Measurements from ENCODE around the gene IGIP. TPM values are rescaled to one million over a fixed set of nuclear protein-coding genes. Genes with fewer than 3 reads are reported as not detected.

IGIP gene
- total and polyA plus RNA-seq, 2 of the 8 experiments (the other 6 are each of a cell fraction or from before 2014, with no cell fraction given) = 0.32 to 0.69 TPM

GRCh38 chr5:140168371-140168770, 42.6 kb downstream of the IGIP start:
- no peaks in the 10 kb centered on the region for H3K9me3 ChIP-seq (ENCODE audit: insufficient read depth in 2 of 2, low read depth in 1 of 2, low read length in 1 of 2)
- POLR2A ChIA-PET (ENCODE audit: partially characterized antibody) = no interaction called here
- FAIRE-seq (no peak), DNase-seq (ENCODE audit: low read depth in 1 of 2, low spot score in 2 of 2) (no peak)
- no peak overlapping the region for H3K14ac ChIP-seq (ENCODE audit: insufficient read length)
- H3K23ac ChIP-seq (ENCODE audit: insufficient read length) = no peak overlapping the region
- no peak overlapping the region for H2BK15ac ChIP-seq (ENCODE audit: low read length)
- H3K4me1 ChIP-seq (replicated peaks in 1 of 4; ENCODE audit: control insufficient read depth in 3 of 4, insufficient read depth in 4 of 4, low read length in 3 of 4) = no peaks in the 10 kb centered on the region
- CTCF ChIA-PET (ENCODE audit: partially characterized antibody) = interaction anchor here (0.6 to 2.8 kb wide), 7 partner anchors 9 to 186 kb away, joined by 3 to 19 read pairs (median 3); no protein-coding TSS in a partner anchor
- H2BK20ac ChIP-seq (ENCODE audit: low read length) = no peak overlapping the region
- no peaks in the 10 kb centered on the region; the same call in 1 of the 2 replicates for H3K23me2 ChIP-seq (ENCODE audit: low read depth, low read length)
- no peak overlapping the region for H2BK5ac ChIP-seq (ENCODE audit: low read depth, low read length)
- H3K27me3 ChIP-seq (replicated peaks in 1 of 4; ENCODE audit: control insufficient read depth in 3 of 4, extremely low read depth in 1 of 4, insufficient read depth in 3 of 4, low read length in 3 of 4) = no peaks in the 10 kb centered on the region
- H3K56ac ChIP-seq (replicated peaks; ENCODE audit: insufficient read length, low read depth, low read length) = no peak overlapping the region
- no peak overlapping the region for H4K8ac ChIP-seq (ENCODE audit: extremely low read depth, insufficient read depth, low read length)
- 91% methylated on average over 2 of the region's 2 CpGs; no CpG with 5 or more reads in 1 of the 2 experiments for WGBS, 2 experiments (ENCODE audit: extremely low coverage in 1 of 2, insufficient coverage in 1 of 2, insufficient read length in 1 of 2, insufficient replicate concordance in 2 of 2, low coverage in 1 of 2, low lambda C conversion rate in 2 of 2, missing lambda C conversion rate in 1 of 2)
- no peak overlapping the region for H4K5ac ChIP-seq (ENCODE audit: insufficient read length, low read depth, low read length)
- H3K79me2 ChIP-seq (ENCODE audit: control insufficient read depth in 1 of 2, insufficient read depth in 2 of 2, low read length in 2 of 2) = no peaks in the 10 kb centered on the region
- H3K4ac ChIP-seq (replicated peaks; ENCODE audit: insufficient read length, low read depth, low read length) = no peak overlapping the region
- H2AFZ ChIP-seq (ENCODE audit: low read length) = no peak overlapping the region
- no peak overlapping the region for H3K4me2 ChIP-seq (ENCODE audit: insufficient read depth in 1 of 2, low read depth in 2 of 2, low read length in 2 of 2)
- H2BK120ac ChIP-seq (replicated peaks; ENCODE audit: low read depth, low read length) = no peak overlapping the region
- no peak overlapping the region for H3K4me3 ChIP-seq (ENCODE audit: extremely low read depth in 1 of 4, insufficient read depth in 2 of 4, low read depth in 3 of 4, low read length in 4 of 4)
- H3K27ac ChIP-seq (ENCODE audit: low read depth, low read length) = no peak overlapping the region
- H2BK12ac ChIP-seq (ENCODE audit: low read depth, low read length) = no peak overlapping the region
- TF ChIP-seq GTF2F1 (IDR thresholded peaks at IDR 0.05; ENCODE audit: borderline replicate concordance, low read depth, low read length) = no peak
- TF ChIP-seq EP300 (IDR thresholded peaks at IDR 0.05; ENCODE audit: borderline replicate concordance in 1 of 2, low read depth in 2 of 2, low read length in 2 of 2) = no peak
- TF ChIP-seq, protein P1, sequence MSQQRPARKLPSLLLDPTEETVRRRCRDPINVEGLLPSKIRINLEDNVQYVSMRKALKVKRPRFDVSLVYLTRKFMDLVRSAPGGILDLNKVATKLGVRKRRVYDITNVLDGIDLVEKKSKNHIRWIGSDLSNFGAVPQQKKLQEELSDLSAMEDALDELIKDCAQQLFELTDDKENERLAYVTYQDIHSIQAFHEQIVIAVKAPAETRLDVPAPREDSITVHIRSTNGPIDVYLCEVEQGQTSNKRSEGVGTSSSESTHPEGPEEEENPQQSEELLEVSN (IDR thresholded peaks at IDR 0.05) = no peak
- TF ChIP-seq ATF3 (IDR thresholded peaks at IDR 0.05; ENCODE audit: insufficient read depth, low read depth, low read length) = no peak
- no peak for TF ChIP-seq EGR1 (IDR thresholded peaks at IDR 0.05; ENCODE audit: borderline replicate concordance, low read depth, low read length)
- TF ChIP-seq RAD21 (IDR thresholded peaks at IDR 0.05 in 1 of 2, conservative IDR thresholded peaks at IDR 0.05 in 1 of 2; ENCODE audit: low read depth in 2 of 2, low read length in 2 of 2) = no peak
- TF ChIP-seq, protein P2, sequence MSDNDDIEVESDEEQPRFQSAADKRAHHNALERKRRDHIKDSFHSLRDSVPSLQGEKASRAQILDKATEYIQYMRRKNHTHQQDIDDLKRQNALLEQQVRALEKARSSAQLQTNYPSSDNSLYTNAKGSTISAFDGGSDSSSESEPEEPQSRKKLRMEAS (IDR thresholded peaks at IDR 0.05) = no peak
- H3K18ac ChIP-seq (ENCODE audit: extremely low read depth, low read length) = no peak overlapping the region
- H4K91ac ChIP-seq (replicated peaks; ENCODE audit: insufficient read length, low read length) = no peak overlapping the region
- H4K20me1 ChIP-seq (replicated peaks in 1 of 2; ENCODE audit: control insufficient read depth in 1 of 2, insufficient read depth in 2 of 2, low read length in 2 of 2) = no peaks in the 10 kb centered on the region
- H3K36me3 ChIP-seq (ENCODE audit: control insufficient read depth in 2 of 4, insufficient read depth in 4 of 4, low read length in 3 of 4) = no peaks in the 10 kb centered on the region
- no peak overlapping the region for H3K9ac ChIP-seq (replicated peaks in 1 of 4; ENCODE audit: extremely low read depth in 1 of 4, low read depth in 3 of 4, low read length in 3 of 4)
- no peak overlapping the region for H2AK5ac ChIP-seq (ENCODE audit: low read depth, low read length)
- no peaks in the 10 kb centered on the region for H3K79me1 ChIP-seq (ENCODE audit: low read depth, low read length)

Data from H1 (cell line).